Bone marrow (tissue), 2 donors: ENCODE measurements around the gene LPIN1.
"Not testable (repeated sequence)": the region's sequence is repeated elsewhere in the genome, so short reads cannot be mapped to it uniquely, and the experiment has no call there.

ENCODE experiments used
- DNase-seq, 2 donors: peaks; one replicate each; lab custom pipeline; 2025; lab: John Stamatoyannopoulos, UW

LPIN1 gene

DNA sequence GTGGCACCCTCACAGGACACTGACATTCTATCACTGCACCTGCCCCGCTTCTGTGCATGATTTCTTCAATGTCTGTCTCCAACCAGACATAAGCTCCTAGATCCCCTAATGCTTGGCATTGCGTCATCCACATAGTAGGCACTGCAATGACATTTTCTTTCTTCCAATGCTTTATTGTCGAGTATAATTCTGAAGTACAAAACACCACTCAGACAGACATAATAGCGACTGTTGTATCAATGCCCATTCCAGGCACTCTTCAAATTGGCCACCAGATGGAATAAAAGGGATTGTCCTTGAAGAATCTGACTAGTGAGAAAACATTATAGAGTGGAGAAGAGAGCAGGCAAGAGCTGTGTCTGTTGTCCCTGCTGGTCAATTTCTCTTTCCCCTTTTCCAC, 89.0 kb downstream of the LPIN1 start:
- no peak for DNase-seq

GRCh38 chr2:11836647-11837219, 90.3 kb downstream of the LPIN1 start:
- no peak for DNase-seq

GRCh38 chr2:11837875-11838734, 91.7 kb downstream of the LPIN1 start:
- DNase-seq: no peak

- DNase-seq: no peak
These were observed 93.5 kb downstream of the LPIN1 start for GRCh38 chr2:11839916-11840315.

DNA sequence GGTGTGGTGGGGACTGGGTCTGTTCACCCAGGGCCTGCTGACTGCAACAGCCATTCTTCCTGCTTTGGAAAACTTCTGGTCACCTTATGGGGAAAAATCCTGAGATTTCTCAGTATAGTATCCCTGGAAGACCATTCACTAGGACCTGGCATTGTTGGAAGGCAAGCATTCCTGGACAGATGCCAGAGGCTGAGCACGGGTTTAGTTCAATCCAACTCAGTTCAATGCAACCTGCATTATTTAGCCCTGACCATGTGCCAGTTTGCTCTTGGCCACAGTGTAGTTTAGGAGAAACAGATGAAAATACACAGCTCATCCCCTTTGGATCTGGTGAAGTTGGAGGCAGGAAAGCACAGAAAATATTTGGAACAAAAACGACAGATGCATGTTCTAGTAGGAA, 95.9 kb downstream of the LPIN1 start:
- DNase-seq: no peak

- not testable (repeated sequence) for DNase-seq
These were observed 98.4 kb downstream of the LPIN1 start for GRCh38 chr2:11844798-11845197.

GRCh38 chr2:11847935-11848334, 101.5 kb downstream of the LPIN1 start:
- not testable (repeated sequence) for DNase-seq

- DNase-seq: no peak
These were observed 103.7 kb downstream of the LPIN1 start for GRCh38 chr2:11850082-11850481.

GRCh38 chr2:11852526-11853196, 106.2 kb downstream of the LPIN1 start:
- DNase-seq: no peak

GRCh38 chr2:11853197-11853588, 106.8 kb downstream of the LPIN1 start:
- DNase-seq: no peak

DNA sequence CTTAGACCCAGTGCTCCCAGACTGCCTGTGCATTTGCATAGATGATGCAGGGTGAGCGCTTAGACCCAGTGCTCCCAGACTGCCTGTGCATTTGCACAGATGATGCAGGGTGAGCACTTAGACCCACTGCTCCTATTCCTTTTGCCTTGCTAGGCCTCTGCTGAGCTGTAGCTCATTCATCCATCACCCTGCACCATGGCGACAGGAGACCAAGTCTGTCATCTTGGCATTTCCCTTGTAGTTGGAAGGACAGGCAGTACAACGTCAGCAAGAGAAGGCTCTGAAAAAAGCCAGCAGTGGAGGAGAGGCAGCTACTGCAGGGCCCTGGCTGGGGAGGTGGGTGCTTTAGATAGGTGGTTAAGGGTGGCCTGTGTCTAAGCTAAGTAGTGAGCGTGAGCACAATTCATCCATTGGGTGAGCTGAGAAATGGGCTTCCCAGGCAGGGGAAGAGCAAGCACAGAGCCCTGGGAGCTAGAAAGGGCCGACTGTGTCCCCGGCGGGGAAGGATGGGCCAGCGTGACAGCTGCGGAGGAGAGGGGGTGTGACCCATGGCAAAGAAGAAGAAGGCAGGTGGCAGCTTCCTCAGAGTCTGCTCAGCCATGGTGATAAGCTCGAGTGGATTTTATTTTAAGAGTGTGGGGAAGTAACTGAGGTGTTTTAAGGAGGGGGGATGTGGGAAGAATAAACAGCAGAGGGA, 108.8 kb downstream of the LPIN1 start:
- no peak for DNase-seq

- DNase-seq: no peak
These were observed 109.7 kb downstream of the LPIN1 start for GRCh38 chr2:11856095-11856494.

DNA sequence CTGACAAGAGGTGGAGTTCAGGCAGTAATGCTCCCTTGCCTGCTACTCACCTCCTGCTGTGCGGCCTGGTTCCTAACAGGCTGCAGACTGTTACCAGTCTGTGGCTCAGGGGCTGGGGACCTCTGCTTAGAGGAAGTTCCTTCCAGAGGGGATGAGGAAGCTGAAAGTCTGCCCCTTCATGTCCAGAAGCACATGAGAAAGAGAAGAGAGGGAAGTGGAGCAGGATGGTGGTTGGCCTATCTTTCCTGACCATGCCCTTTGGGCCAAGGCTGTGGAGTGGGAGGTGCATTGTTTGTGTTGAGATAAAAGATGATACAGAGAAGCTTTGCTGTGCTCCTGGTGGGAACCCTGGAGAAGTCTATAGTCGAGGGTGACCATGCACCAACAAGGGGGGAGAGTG, 112.5 kb downstream of the LPIN1 start:
- no peak for DNase-seq

GRCh38 chr2:11859975-11860374, 113.5 kb downstream of the LPIN1 start:
- not testable (repeated sequence) for DNase-seq

- DNase-seq: no peak
These were observed 114.6 kb downstream of the LPIN1 start for GRCh38 chr2:11861044-11861443.

DNA sequence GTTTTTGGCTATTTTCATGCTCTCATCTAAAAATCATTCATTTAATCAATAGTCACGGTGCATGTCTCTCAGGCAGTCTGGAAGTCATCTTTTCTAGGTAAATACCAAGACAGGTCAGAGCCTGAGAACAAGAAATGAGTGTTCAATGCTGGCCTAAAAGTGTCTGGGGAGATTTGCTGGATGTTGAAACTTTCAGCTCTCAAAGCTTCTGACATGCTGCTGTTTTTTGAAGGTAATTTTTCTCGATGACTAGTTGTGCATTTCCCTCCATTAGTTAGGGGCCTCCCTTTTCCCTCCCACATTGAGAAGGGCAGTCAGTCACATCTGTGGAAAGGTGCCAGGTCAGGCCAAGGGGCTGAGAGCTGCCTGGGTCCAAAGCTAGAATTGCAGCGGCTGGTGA, 115.6 kb downstream of the LPIN1 start:
- no peak for DNase-seq

DNA sequence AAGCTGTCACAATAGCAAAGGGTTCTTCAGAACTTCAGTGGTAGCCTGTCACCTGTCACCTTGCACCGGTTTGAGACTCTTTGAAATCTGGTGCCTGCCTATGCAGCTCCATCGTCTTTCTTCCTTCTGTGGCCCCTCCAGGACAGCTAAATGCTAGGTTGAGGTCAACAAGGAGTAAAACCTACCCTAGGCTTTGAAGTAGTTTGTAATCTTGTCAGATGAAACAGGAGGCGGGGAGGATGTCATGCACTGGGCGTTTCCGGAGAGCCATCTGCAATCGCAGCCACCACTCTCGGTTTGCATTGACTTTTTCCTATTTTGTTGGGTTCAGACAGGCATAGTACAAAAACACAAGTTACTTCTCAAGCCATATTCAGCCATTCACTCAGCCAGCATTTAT, 116.7 kb downstream of the LPIN1 start:
- no peak for DNase-seq

GRCh38 chr2:11863513-11864328, 117.3 kb downstream of the LPIN1 start:
- peak; percentile 17 to 22 for DNase-seq

DNA sequence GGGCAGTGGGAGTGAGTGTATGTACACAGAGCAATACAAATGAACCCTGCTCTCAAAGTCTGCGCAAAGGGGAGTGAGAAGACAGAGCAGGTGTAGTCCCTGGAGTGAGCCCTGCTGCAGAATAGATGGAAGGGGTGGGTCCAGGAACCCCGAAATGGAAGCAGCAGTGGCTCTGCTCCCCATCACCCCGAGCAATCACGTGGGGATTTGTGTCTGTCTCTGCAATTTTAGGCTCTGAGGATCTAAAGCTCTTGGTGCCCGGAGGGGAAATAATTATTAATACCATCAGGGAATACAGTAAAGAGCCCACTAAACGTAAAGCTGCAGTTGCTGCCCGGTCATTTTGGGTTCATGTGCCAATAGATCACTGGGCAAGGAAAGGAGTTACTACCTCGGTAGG, 118.3 kb downstream of the LPIN1 start:
- DNase-seq: no peak

DNA sequence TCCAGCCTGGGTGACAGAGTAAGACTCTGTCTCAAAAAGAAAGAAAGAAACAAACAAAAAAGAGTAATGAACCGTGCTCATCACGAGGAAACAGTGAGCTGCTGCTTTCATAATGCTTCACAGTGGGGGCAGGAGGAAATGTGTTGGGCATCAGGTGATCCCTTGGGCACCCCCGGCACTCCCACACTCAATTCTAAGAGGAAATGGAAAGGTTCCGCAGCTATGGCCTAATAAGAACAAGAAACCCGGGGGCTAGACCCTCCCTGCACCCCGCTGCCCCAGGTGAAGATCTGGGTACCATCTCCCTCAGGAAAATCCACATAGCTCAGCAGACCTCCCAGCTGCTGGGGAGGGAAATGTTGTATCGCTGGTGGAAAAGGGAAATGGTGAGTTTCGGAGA, 118.9 kb downstream of the LPIN1 start:
- DNase-seq: no peak

DNA sequence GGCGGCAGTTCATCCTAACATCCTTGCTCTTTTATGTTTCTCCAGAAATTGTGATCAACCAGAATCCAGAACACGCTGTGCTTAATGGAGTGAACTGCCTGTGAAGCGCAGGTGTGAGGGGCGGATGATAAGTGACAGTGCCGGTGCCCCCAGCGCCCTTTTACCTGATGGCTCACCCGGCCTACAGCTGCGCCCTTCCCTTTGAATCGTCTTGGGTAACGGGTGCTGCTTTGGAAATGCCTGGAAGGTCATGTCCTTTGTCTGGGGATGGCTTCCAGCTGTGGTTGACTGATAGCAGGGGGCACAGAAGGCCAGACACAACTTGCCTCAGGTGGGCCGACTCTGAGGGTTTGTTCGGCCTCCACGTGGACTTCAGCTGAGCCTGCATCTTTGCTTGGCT, 119.4 kb downstream of the LPIN1 start:
- no peak for DNase-seq
